Adipose tissue (tissue), 3 donors: ENCODE results near the gene KLRC2. TPM values are rescaled to one million over a fixed set of nuclear protein-coding genes. Genes with fewer than 3 reads are reported as not detected.

Source experiments
- H3K27ac ChIP-seq: one replicate; pipeline ENCODE4 v1.5.1; 2013; ENCODE audit warnings: low read depth, low read length
- WGBS, 3 donors: extraction: QIAGEN DNeasy Blood & Tissue Kit; methylation state at CpG; one replicate each; pipeline ENCODE4 v1.1.7; 2013; 5-methylcytosine and 5-hydroxymethylcytosine counted together
- polyA plus RNA-seq, 3 donors: library from polyadenylated mRNA; stranded (reverse); fragments of 200-250 nt; gene quantifications; one replicate each; pipeline ENCODE4 v1.2.3, GENCODE V29; 2013
- donor health status: healthy with polysubstance abuse.
- donor health status: Bipolar disorder and iron deficiency.
- donor health status: healthy.

Gene KLRC2
- polyA plus RNA-seq, 3 donors, result 0.06 to 0.30 TPM; not detected in 1

- WGBS, 3 donors, result 86 to 91% (median 90%) methylated on average over 3 of the region's 3 CpGs
- H3K27ac ChIP-seq, result no peak overlapping the region
These were observed 51.6 kb downstream of the KLRC2 start for GRCh38 chr12:10384191-10384590.

GRCh38 chr12:10381928-10382628, 53.7 kb downstream of the KLRC2 start:
- WGBS, 3 donors, result 71 to 89% (median 82%) methylated on average over 4 of the region's 4 CpGs
- no peak overlapping the region for H3K27ac ChIP-seq

Other genes with a start within 250 kb of the KLRC2 start
- gene GABARAPL1, start 223.1 kb downstream of the KLRC2 start, polyA plus RNA-seq, result 100 to 1,000 TPM; 124 to 212 (median 125) TPM
- 1 to 10 TPM in 1 of 3 donors, under 1 TPM in 2; 0.16 to 1.3 (median 0.42) TPM for gene KLRD1, start 128.1 kb downstream of the KLRC2 start, polyA plus RNA-seq
- gene KLRK1, start 46.0 kb downstream of the KLRC2 start, polyA plus RNA-seq, result 1 to 10 TPM in 2 of 3 donors, under 1 TPM in 1; 0.84 to 2.0 (median 1.6) TPM
- under 1 TPM in 1 of 3 donors, not detected in 2; 0.18 TPM for gene KLRC4, start 26.3 kb downstream of the KLRC2 start, polyA plus RNA-seq
- under 1 TPM in 2 of 3 donors, not detected in 1; 0.17 to 0.27 TPM for gene KLRC3, start 15.4 kb downstream of the KLRC2 start, polyA plus RNA-seq
- gene KLRC1, start 17.4 kb upstream of the KLRC2 start, polyA plus RNA-seq, result under 1 TPM in 2 of 3 donors, not detected in 1; 0.12 to 0.79 TPM
- under 1 TPM; 0.41 to 0.79 (median 0.51) TPM for gene EIF2S3B, start 69.9 kb upstream of the KLRC2 start, polyA plus RNA-seq
- gene MAGOHB, start 177.6 kb upstream of the KLRC2 start, polyA plus RNA-seq, result 10 to 100 TPM in 2 of 3 donors, 1 to 10 TPM in 1; 6.8 to 18.7 (median 12.3) TPM
- under 1 TPM in 2 of 3 donors, not detected in 1; 0.05 to 0.86 TPM for gene STYK1, start 238.0 kb upstream of the KLRC2 start, polyA plus RNA-seq